Measurements from ENCODE around the gene ARPC2. TPM values are rescaled to one million over a fixed set of nuclear protein-coding genes. Genes with fewer than 3 reads are reported as not detected.
A peak's percentile ranks its signal among the peaks of the same experiment; 100 is the strongest.

Gene ARPC2
- total and polyA plus RNA-seq, 2 of the 13 experiments (the other 11 are each of a cell fraction or from before 2014, with no cell fraction given) = 168 to 303 TPM

- TF ChIP-seq RERE (CRISPR knock-in tag; IDR thresholded peaks at IDR 0.05; ENCODE audit: low read depth) = no peak
- TF ChIP-seq NFIC (IDR thresholded peaks at IDR 0.05; ENCODE audit: low read length) = no peak
- TF ChIP-seq ZNF441 (CRISPR knock-in tag; IDR thresholded peaks at IDR 0.05; ENCODE audit: borderline replicate concordance) = no peak
- TF ChIP-seq RNF219 (CRISPR knock-in tag; IDR thresholded peaks at IDR 0.05) = no peak
These were observed 36.2 kb downstream of the ARPC2 start (continued) for GRCh38 chr2:218253232-218253625.

GRCh38 chr2:218255446-218255845 is 38.5 kb downstream of the ARPC2 start:
- peaks cover 12% of the 10 kb centered on the region; the same call in 1 of the 2 replicates for H3K4me1 ChIP-seq (ENCODE audit: insufficient read depth, low read length)
- ChIA-PET CTCF (ENCODE audit: low intra/inter-chr PET ratio, low total read pairs) (no interaction called here), POLR2A (no interaction called here)
- WGBS (ENCODE audit: low lambda C conversion rate) = 90% methylated on average over 6 of the region's 6 CpGs
- H4K20me1 ChIP-seq (ENCODE audit: insufficient read depth, low read length) = no peaks in the 10 kb centered on the region
- no peak for ATAC-seq
- in situ Hi-C loops (cut with HindIII; ENCODE audit: extremely low pct_ligation_motif_present, low pct_unique_long_range_greater_than_20kb) = no loop called here
- H3K36me3 ChIP-seq (replicated peaks in 1 of 2; ENCODE audit: control insufficient read depth in 1 of 2, insufficient read depth in 2 of 2, low read length in 2 of 2) = peaks cover 23 to 56% of the 10 kb centered on the region in 2 experiments
- H3K79me2 ChIP-seq (ENCODE audit: insufficient read depth, low read length) = no peaks in the 10 kb centered on the region
- BruUV-seq (replicated peaks) = TSS peak; percentile 28
- no peak overlapping the region for H2AFZ ChIP-seq (ENCODE audit: low read length)
- H3K4me2 ChIP-seq (ENCODE audit: low read depth, low read length) = no peak overlapping the region
- no peak overlapping the region for H3K27ac ChIP-seq (ENCODE audit: extremely low read length, insufficient read depth, low read length)
- no peak for FAIRE-seq
- H3K9ac ChIP-seq (ENCODE audit: insufficient read depth, low read depth, low read length) = no peak overlapping the region
- H3K9me3 ChIP-seq (ENCODE audit: low read length) = no peaks in the 10 kb centered on the region
- no peak overlapping the region for H3K4me3 ChIP-seq (replicated peaks in 1 of 3; ENCODE audit: insufficient read depth in 1 of 3, low read depth in 2 of 3, low read length in 3 of 3)
- H3K27me3 ChIP-seq (ENCODE audit: control insufficient read depth in 1 of 2, insufficient read depth in 2 of 2, low read length in 2 of 2) = no peaks in the 10 kb centered on the region
- intact Hi-C loops (cut with micrococcal nuclease; ENCODE audit: unreplicated experiment) = loop anchor here (5.0 kb wide), 1 partner anchor 68 kb away; no protein-coding TSS in a partner anchor
- no peak for DNase-seq (ENCODE audit: low spot score)
- TF ChIP-seq TBP (CRISPR knock-in tag; IDR thresholded peaks at IDR 0.05) = no peak
- no peak for TF ChIP-seq NCOR1 (IDR thresholded peaks at IDR 0.05; ENCODE audit: borderline replicate concordance, low read length)
- TF ChIP-seq CREB3 (CRISPR knock-in tag; IDR thresholded peaks at IDR 0.05) = no peak
- TF ChIP-seq PBX3 (CRISPR knock-in tag; IDR thresholded peaks at IDR 0.05; ENCODE audit: borderline replicate concordance) = no peak
- no peak for TF ChIP-seq GFI1 (CRISPR knock-in tag; IDR thresholded peaks at IDR 0.05; ENCODE audit: borderline replicate concordance)
- no peak for TF ChIP-seq CREBL2 (CRISPR knock-in tag; IDR thresholded peaks at IDR 0.05; ENCODE audit: borderline replicate concordance)
- TF ChIP-seq JUN (CRISPR knock-in tag; IDR thresholded peaks at IDR 0.05) = no peak
- no peak for TF ChIP-seq POLR2AphosphoS5 (IDR thresholded peaks at IDR 0.05; ENCODE audit: low read depth, low read length)
- no peak for TF ChIP-seq HNRNPUL1 (IDR thresholded peaks at IDR 0.05; ENCODE audit: low read depth, low read length)
